NT2/D1 (cell line): ENCODE measurements around the gene AGO4.

Experiments
- DNase-seq: peaks from one replicate; pipeline ENCODE4 v3.0.0-alpha.2; 2011; ENCODE audit warnings: low read depth, low spot score
- H3K27me3 ChIP-seq: 2 replicates; pipeline ENCODE4 v1.6.0; 2011; ENCODE audit warnings: mild to moderate bottlenecking; ENCODE audit not compliant: insufficient read length, insufficient read depth
- H3K36me3 ChIP-seq: 2 replicates; pipeline ENCODE4 v1.6.1; 2011; ENCODE audit warnings: mild to moderate bottlenecking, low read length, mixed read lengths; ENCODE audit not compliant: insufficient read depth, insufficient read length
- H3K4me1 ChIP-seq: 2 replicates; pipeline ENCODE4 v1.5.1; 2011; ENCODE audit not compliant: insufficient read depth, insufficient read length
- H3K4me3 ChIP-seq: 2 replicates; pipeline ENCODE4 v1.5.1; 2011; ENCODE audit warnings: low read depth; ENCODE audit not compliant: insufficient read length
- H3K9ac ChIP-seq: 2 replicates; pipeline ENCODE4 v1.6.0; 2011; ENCODE audit warnings: low read depth; ENCODE audit not compliant: insufficient read length
- H3K9me3 ChIP-seq: 2 replicates; pipeline ENCODE4 v1.5.1; 2011; ENCODE audit warnings: mild to moderate bottlenecking, low read length; ENCODE audit not compliant: insufficient read depth
- SUZ12 ChIP-seq: IDR thresholded peaks from 2 replicates; pipeline ENCODE4 v1.6.1; 2011; ENCODE audit not compliant: insufficient read length, insufficient read depth; ENCODE audit errors: extremely low read depth
- YY1 ChIP-seq: IDR thresholded peaks from 2 replicates; pipeline ENCODE4 v1.6.1; 2011; ENCODE audit not compliant: insufficient read length, insufficient read depth
- ZNF274 ChIP-seq: IDR thresholded peaks from 2 replicates; pipeline ENCODE4 v1.6.1; 2011; ENCODE audit warnings: mild to moderate bottlenecking, low read depth, low read length

AGO4 gene

GRCh38 chr1:35854989-35855700 is 47.3 kb downstream of the AGO4 start:
- no peaks in the 10 kb centered on the region for H3K9me3 ChIP-seq
- no peak overlapping the region for H3K9ac ChIP-seq
- no peaks in the 10 kb centered on the region for H3K27me3 ChIP-seq
- H3K4me1 ChIP-seq, result no peaks in the 10 kb centered on the region
- DNase-seq, result peak; percentile 32
- TF ChIP-seq SUZ12, result no peak
- no peak for TF ChIP-seq ZNF274
- no peak for TF ChIP-seq YY1
- peaks cover 21% of the 10 kb centered on the region for H3K36me3 ChIP-seq
- H3K4me3 ChIP-seq, result no peak overlapping the region

- no peak for DNase-seq
- TF ChIP-seq ZNF274 (no peak), SUZ12 (no peak), YY1 (no peak)
- Histone ChIP-seq H3K4me3 (no peak overlapping the region), H3K4me1 (no peaks in the 10 kb centered on the region), H3K36me3 (peaks cover 17% of the 10 kb centered on the region), H3K9ac (no peak overlapping the region), H3K9me3 (no peaks in the 10 kb centered on the region), H3K27me3 (no peaks in the 10 kb centered on the region)
Observed at GRCh38 chr1:35856964-35857363, 49.1 kb downstream of the AGO4 start.

GRCh38 chr1:35857830-35858229 is 50.0 kb downstream of the AGO4 start:
- TF ChIP-seq SUZ12, result no peak
- TF ChIP-seq YY1, result no peak
- no peak for TF ChIP-seq ZNF274
- peak; percentile 47 for DNase-seq
- no peak overlapping the region for H3K9ac ChIP-seq
- no peaks in the 10 kb centered on the region for H3K4me1 ChIP-seq
- H3K27me3 ChIP-seq, result no peaks in the 10 kb centered on the region
- no peak overlapping the region for H3K4me3 ChIP-seq
- peaks cover 14% of the 10 kb centered on the region for H3K36me3 ChIP-seq
- no peaks in the 10 kb centered on the region for H3K9me3 ChIP-seq

- no peak for DNase-seq
- no peaks in the 10 kb centered on the region for H3K4me1 ChIP-seq
Observed at GRCh38 chr1:35860696-35861095, 52.9 kb downstream of the AGO4 start.

GRCh38 chr1:35863136-35863535 is 55.3 kb downstream of the AGO4 start:
- Histone ChIP-seq H3K4me3 (no peak overlapping the region), H3K9me3 (no peaks in the 10 kb centered on the region), H3K4me1 (no peaks in the 10 kb centered on the region), H3K36me3 (no peaks in the 10 kb centered on the region), H3K27me3 (no peaks in the 10 kb centered on the region), H3K9ac (no peak overlapping the region)
- no peak for TF ChIP-seq SUZ12
- DNase-seq, result no peak

More at GRCh38 chr1:35860696-35861095, 52.9 kb downstream of the AGO4 start:
- no peaks in the 10 kb centered on the region for H3K27me3 ChIP-seq
- H3K36me3 ChIP-seq, result peaks cover 3% of the 10 kb centered on the region
- TF ChIP-seq YY1 (no peak), ZNF274 (no peak), SUZ12 (no peak)
- H3K9ac ChIP-seq, result no peak overlapping the region
- H3K9me3 ChIP-seq, result no peaks in the 10 kb centered on the region
- H3K4me3 ChIP-seq, result no peak overlapping the region

GRCh38 chr1:35863881-35864625 is 56.2 kb downstream of the AGO4 start:
- DNase-seq, result no peak
- Histone ChIP-seq H3K4me3 (no peak overlapping the region), H3K36me3 (no peaks in the 10 kb centered on the region), H3K9me3 (no peaks in the 10 kb centered on the region), H3K4me1 (no peaks in the 10 kb centered on the region), H3K27me3 (no peaks in the 10 kb centered on the region), H3K9ac (no peak overlapping the region)
- TF ChIP-seq YY1, result no peak
- no peak for TF ChIP-seq ZNF274
- no peak for TF ChIP-seq SUZ12

GRCh38 chr1:35864813-35865212 is 57.0 kb downstream of the AGO4 start:
- H3K4me1 ChIP-seq, result no peaks in the 10 kb centered on the region
- no peaks in the 10 kb centered on the region for H3K9me3 ChIP-seq
- H3K4me3 ChIP-seq, result no peak overlapping the region
- no peaks in the 10 kb centered on the region for H3K36me3 ChIP-seq
- DNase-seq, result no peak
- no peak for TF ChIP-seq ZNF274
- TF ChIP-seq YY1, result no peak
- no peak for TF ChIP-seq SUZ12
- H3K9ac ChIP-seq, result no peak overlapping the region
- H3K27me3 ChIP-seq, result no peaks in the 10 kb centered on the region
